Stimulated activated CD8-positive, alpha-beta memory T cell treated with anti-CD3 and anti-CD28 coated beads, Interleukin-12 subunit alpha, Interleukin-12 subunit beta, amount 100 ng/mL, for 1 hour (primary cell): ENCODE data around the gene ANO4.
"Not testable (repeated sequence)": the region's sequence is repeated elsewhere in the genome, so short reads cannot be mapped to it uniquely, and the experiment has no call there.

Experiments used
- DNase-seq: peaks from one replicate; pipeline ENCODE4 v3.0.0-alpha.2; 2020; ENCODE audit warnings: low read depth

Gene ANO4

DNA sequence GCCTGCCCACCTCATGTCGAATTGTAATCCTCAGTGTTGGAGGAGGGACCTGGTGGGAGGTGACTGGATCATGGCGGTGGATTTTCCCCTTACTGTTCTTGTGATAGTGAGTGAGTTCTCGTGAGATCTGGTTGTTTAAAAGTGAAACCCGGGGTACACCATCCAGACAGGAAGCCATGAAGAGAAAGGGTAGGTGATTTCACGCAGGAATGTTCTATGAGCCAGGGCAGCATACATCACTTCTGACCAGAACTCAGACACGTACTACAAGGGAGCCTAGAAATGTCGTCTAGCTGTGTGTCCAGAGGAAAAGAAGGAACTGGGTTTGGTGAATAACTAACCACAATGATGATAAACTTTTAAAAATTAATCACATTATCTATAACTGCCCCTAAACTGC lies 80.6 kb downstream of the ANO4 start:
- no peak for DNase-seq

DNA sequence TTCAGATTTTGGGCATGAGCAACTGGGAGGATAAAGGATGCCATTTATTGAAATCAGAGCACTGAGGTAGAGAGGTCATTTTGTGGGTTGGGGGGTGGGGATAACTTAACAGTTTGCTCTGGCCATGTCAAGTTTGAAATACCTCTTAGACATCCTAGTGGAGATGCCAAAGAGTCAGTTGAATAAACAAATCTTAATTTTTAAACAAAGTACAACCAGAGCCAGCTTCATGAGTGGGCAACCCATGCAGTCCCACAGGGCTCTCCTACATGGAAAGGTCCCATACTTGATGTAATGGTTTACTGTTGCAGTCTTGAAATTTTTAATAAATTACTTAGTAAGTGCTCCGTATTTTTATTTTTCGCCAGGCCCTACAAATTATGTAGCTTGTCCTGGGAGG lies 81.2 kb downstream of the ANO4 start:
- DNase-seq: no peak

DNA sequence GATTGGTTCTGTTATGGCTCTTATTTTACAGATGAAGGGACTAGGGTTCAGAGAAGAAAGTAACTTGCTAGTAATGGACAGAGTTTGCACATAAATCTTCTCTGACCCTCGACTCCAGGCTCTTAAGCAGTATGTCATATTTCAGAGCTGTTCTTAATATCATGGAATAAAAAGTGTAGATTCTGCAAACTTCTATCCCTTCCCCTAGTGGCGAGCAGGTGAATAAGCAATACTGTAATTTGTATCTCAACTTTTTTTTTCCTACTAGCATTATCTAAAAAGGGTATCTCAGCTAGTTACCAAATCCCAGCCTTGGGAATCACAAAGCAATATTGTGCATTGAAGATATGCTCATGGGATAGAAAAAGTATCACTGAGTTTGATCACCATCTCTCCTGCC lies 83.2 kb downstream of the ANO4 start:
- no peak for DNase-seq

DNA sequence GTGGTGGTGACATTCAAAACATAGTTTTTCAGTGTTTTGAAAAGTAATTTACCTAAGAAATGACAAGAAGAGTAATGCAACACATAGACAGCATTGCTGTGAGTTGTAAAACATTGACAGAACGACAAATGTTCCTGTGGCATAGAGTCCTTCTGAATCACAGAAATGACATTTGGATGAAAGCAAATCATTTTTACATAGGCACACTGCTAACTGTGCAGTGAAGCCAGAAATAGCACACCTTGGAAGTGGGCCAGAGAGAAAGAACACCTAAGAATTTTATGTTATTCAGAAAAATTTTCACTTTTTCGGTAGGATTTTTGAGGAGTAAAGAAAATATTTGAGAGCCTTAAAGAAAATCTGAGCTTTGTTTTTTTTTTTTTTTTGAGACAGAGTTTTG lies 100.6 kb downstream of the ANO4 start:
- DNase-seq: no peak

DNA sequence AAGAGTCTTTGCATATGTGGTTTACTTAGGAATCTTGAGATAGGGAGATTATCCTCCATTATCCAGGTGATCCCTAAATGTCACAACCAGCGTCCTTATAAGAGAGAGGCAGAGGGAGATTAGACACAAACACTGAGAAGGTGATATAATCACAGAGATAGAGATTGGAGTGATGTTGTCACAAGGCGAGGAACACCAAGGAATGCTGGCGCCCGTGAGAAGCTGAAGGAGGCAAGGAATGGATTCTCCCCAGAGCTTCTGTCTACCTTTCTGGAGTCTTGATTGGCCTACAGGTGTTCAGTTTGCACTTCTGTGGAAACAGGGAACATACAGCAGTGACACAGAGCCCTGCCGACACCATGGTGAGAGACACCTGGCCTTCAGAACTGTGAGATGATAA lies 101.6 kb downstream of the ANO4 start:
- DNase-seq: no peak

DNA sequence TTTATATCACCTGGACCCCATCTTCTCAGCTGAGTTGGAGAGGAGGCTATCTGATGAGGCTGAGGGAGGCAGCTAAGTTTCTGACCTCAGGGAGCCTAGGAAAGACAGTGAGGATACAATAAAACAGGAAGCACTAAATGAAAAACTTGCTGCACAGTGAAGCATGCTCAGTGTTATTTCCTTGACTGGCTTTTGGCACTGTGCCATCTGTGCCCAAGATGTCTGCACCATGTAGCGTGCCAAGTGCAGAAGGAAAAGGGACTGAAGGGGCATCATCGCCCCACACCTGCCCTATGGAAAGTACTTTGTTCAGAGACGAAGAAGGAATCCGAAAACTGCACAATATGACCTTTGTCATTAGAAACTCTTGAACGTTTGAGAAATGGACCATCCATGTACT lies 102.7 kb downstream of the ANO4 start:
- DNase-seq: no peak

DNA sequence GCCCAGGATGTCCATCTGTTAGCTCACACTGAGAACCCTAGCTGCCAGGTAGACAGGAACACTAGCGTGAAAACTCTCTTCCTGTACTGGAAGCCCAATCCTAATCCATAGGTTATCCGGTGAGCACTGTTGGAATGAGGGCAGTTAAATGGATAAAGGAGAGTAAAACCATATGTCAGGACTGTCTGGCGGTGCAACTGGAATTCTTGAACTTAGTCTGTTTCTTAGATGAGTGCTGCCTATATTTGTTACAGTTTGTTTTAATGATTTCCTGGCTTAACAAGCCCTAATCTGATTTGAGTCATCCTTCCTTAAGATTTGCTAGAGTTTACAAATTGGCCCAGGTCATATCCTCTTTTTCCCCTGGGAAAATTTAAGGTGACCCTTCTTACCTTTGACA lies 104.7 kb downstream of the ANO4 start:
- no peak for DNase-seq

DNA sequence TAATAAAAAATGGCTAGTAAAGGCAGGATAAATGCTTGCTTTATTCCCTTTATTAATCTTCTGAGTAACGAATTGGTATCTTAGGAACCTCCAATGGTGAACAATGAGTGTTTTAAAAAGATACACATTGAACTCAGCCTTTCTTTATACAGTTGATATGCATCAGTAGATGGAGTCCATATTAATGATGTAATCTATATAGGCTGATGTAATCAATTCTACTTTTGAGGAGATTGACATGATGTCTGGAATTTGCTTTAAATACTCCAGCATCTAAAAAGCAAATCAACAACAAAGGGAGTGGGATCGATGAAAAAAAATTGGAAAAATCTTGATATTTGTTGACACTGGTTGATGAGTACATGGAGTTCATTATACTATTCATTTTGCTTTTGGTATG lies 106.2 kb downstream of the ANO4 start:
- DNase-seq: no peak

DNA sequence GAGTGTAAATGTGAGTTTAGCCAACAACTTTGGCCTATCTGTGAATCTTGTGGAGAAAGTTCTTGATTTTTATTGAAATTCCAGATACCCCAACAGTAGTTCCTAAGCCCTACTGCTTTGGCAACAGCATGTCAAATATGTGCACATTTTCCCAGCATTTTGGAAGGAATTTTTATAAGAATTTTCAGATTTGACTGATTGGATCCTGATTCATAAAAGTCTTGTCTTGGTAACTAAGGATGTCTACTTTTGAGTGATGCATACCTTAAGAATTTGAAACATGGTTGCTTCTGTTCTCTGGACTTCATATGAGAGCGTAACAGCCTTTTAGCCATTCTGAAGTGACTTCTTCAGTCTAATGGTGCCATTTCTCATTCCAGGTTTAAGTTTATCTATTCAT lies 106.7 kb downstream of the ANO4 start:
- DNase-seq: no peak

DNA sequence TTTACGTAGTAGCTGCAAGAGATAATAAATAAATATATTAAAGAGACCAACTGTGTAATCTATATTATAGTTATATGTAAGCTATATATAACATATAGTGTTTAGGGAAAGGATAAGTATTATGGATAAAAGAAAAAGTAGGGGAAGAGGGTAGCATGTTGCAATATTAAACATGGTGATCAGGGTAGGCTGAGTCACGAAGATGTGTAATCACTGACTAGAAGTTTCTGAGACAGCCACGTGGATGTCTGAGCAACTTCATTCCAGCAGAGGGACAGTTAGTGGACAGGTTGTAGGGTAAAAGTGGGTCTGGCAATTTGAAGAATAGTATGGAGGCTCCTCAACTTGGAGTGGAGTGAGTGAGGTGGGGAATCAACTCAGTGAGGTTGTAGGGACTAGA lies 109.7 kb downstream of the ANO4 start:
- no peak for DNase-seq

DNA sequence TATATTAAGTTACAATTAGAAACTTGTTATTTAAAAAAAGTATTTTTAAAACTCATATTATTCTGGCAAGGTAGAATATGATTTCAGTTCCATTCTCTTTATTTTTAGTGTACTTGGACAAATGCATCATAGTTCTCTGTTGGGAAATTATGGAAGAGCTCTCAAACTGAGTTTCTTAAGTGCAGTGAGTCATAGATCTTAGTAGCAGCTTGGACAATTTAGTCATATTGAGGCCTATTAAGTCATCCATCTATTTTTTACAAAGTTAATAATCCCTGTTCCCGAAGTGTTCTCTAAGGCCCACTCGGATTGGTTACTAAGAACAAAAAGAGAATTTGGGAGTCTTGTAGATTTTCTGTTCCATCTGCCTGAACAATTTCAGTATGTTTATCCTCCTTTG lies 113.9 kb downstream of the ANO4 start:
- no peak for DNase-seq

DNA sequence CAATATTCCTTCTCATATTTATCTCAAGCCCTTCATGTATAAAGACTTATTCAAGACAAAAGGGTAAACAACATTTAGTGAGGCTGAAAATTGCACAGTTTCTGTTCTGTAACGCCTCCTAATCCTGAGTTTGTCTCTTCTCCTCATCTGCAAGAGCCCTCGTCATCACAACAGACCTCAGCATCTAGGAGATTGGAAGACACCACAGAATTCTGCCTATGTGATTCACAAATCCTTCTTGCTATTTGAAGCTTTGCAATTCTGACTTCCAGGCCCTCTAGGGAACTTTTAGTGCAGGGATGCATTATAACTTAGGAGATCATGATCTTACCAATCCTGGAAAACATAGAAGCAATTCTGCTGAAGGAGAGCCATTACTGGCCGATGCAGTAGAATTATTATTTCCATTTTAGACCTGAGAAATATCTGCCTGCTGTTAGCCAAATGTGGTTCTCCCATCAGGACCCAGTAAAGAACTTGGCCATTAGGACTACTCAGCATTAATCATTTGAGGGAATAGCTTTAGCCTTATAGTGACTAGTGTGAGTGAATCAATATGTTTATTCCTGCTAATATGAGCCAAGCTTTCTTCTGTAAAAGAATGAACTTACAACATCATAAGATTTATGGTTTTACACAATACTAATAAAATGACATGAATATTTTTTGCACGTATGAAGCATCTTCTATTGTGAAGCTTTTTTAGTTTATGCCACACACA lies 119.5 kb downstream of the ANO4 start:
- no peak for DNase-seq

DNA sequence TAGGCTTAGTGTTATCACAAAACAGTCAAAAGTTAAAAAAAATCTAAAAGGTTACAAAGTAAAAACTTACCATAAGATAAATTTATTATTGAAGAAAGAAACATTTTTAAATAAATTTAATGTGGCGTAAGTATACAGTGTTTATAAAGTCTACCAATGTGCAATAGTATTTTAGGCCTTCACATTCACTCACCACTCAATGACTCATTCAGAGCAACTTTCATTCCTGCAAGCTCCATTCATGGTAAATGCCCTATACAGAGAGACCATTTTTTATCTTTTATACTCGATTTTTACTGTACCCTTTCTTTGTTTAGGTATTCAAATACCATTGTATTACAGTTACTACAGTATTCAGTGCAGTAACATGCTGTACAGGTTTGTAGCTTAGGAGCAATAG lies 124.5 kb downstream of the ANO4 start:
- no peak for DNase-seq

DNA sequence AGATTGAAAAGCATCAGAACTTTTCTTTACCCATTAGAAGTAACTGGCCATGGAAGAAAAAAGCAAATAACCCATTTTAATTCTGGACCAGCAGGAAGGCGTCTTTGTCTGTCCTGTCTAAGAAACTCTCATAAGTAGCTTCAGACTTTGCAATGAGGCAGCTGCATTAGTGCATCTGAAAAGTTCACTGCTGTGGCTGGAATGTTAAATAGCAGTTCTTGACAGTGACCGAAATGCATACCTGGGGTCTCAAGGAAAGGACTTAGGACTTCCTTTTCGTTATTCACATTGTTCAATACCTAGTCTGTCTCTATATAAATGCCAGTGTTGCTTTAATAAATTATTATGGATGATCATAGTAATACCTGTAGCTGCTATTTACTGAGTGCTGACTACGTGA lies 125.9 kb downstream of the ANO4 start:
- DNase-seq: no peak

DNA sequence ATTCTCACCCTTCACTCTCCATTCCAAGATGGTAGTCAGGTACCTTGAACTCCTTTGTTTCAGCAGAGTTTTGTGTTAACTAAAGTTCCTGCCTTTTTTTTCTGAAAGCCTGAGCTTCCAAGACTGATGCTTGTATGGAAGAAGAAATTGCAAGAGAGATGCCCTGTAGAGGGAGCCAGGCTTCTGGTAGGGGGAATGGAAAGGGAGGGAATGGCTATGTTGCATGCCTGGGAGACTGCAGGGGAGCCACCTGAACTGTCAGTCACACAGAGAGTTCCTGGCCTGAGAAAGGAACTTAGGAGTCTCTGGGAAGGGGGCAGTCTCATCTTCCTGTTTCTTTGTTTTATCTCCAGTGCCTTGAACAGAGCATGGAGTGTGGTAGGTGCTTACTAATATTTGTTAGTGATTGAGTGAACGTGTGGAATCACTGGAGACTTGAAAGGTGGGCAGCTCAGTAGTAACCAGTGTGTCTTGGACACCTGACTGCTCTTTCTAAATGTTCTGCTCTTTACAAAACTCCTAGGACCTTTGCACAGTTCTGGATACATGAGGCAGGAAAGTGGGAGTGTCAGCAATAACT lies 132.2 kb downstream of the ANO4 start:
- no peak for DNase-seq

DNA sequence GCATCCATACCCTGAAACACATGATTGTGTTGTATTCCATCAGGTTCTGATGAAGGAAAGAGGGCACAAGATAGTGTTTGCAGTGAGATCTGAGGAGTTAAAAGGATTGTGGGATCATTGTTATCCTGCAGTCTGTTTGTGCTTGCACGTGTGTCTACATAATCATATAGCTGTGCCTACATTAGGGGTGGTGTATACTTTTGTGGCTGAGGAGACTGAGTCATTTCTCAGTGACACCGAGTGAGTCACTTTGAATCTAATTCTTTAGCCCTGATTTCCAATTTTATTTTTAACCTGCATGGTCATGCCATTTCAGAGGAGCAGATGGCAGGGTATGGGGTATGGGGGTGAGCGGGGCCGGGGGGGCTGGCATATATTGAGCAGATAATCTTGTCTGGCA lies 133.2 kb downstream of the ANO4 start:
- DNase-seq: no peak

DNA sequence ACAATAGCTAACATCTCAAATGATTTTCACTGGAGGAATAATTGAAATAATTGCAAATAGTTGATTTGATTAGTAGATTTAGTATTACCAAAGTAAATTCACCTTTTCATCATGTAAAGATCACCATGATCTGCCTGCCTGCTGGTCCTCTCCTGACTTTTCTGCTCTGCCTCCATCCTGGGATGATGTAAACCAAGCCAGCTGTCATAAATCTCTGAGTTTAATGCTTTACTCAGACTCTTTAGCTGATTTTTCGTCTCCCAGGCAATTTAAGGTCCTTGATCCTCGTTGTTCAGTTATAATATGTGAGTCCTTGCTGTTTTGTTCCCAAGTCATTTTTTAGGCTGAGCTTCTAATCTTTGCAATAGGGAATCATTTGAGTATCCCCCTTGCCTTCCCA lies 138.0 kb downstream of the ANO4 start:
- no peak for DNase-seq

DNA sequence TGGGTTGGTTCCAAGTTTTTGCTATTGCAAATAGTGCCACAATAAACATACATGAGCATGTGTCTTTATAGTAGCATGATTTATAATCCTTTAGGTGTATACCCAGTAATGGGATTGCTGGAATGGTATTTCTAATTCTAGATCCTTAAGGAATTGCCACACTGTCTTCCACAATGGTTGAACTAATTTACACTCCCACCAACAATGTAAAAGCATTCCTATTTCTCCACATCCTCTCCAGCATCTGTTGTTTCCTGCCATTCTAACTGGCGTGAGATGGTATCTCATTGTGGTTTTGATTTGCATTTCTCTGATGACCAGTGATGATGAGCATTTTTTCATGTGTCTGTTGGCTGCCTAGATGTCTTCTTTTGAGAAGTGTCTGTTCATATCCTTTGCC lies 139.0 kb downstream of the ANO4 start:
- not testable (repeated sequence) for DNase-seq

DNA sequence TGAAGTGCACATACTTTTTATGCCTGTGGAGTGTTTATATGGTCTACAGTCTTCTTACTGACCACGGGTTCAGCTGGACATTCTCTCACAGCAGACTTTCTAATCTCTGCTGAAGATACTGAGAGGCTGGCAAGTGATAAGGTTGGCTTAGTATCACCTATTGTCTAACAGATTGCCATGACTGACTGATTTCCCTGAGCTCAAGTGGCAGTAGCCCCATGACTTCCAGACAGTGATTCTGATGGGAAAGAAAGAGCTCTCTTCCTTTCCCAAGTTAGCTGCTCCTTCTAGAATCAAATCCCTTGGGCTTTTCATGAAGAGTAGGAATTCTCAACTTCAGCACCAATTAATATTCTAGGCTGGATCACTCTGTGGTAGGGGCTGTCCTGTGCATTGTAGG lies 141.4 kb downstream of the ANO4 start:
- no peak for DNase-seq

DNA sequence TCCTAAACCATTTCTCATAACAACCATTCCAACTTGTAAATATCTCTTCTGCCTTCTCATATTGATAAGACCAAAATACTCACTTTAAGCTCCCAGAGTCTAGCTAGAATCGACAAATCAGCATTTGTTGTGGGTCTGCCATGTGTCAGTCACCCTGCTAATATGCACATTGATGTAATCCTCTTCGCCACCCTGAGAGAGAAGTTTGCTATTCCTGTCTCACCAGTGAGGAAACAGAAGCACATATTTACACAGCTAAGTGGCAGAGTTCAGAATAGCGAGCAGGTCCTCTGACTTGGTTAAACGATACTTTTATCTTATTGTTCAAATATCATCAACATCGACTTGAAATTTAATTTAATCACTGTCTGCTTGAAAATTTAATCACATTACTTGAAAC lies 142.1 kb downstream of the ANO4 start:
- DNase-seq: no peak

DNA sequence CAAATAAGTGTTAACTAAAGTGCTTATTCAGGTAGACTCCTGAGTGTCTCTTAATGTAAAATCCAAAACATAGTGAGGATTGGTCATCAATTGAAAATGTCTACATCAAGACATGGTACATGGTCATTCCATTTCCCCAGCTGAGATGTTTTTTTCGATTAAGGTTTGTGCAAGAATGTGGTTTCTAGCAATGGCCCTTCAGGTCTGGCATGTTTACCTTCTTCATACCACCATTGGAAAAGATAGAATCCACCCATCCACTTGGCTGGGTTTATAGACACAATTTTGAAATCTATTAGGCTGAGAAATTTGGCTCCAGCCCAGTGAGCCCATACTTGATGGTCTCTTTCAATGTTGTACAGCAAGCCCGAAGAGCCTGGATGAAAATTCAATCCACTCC lies 145.9 kb downstream of the ANO4 start:
- DNase-seq: no peak

DNA sequence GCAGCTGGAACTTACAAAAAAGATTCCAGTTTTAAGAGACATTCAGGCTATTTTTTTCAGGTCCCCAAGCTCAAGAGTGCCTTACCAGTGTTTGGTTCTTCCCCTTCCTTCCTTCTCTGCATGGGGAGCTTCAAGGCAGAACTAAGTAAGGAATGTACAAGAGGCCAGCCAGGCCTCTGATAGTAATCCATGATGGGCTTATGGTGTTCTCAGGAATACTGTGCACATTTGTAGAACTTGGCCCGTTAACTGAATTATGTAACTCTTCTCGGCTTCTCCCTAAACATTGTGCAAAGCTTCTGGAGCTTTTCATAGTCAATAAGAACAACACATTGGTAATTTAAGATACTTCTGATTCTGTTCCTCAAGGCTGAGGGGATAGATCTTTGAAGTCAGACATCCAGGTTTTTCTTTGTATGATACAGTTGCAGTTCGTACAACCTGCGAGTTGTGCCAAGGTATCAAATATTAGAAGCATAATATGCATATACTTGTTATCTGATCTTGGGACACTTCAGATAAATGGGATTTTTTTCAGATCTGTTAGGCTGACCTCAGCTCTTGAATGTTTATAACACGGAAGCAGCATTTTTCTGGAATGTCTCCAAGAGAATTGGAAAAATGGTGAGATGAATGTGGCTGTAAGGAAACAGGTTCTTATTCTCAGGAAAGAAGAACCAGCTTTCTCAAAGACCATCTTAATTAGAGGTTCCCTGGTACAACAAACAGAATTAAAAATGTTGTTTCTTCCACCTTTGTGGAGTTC lies 148.6 kb downstream of the ANO4 start:
- DNase-seq: no peak

DNA sequence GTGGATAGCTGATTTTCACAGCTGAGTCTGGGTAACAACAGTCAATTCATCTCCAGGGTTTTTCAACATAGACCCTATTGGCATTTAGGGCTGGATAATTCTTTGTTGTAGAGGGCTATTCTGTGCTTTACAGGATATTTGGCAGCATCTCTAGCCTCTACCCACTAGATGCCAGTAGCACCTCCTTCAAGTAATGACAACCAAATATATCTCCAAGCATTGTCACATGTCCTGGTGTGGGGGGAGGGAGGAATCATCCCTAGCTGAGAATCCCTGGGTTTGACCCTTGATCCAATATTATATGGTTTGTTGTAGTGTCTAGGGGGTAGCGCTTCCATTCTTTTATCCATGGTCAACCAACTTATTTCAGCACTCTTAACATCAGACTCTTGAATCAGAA lies 157.2 kb downstream of the ANO4 start:
- no peak for DNase-seq

DNA sequence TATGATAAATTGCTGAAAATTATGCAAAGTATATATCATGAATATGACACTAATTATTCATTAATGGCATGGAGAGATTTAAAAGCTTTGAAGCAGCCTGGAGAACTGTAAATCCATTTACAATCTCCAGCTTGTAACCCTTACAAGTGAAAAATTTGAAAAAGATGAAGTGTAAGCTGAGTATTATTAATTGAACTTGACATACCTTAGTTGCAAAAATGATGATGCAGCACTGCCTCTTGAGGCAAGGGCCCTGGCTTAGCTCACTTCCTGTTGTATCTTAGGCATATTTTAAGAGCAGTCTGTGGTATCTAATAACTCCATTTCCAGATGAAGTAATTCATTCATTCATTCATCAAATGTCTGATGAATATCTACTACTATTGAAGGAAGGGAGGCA lies 158.6 kb downstream of the ANO4 start:
- DNase-seq: no peak
